GM15510 (cell line): ENCODE measurements around the gene SH3BP4.

Source experiments
- POLR2A ChIP-seq: IDR thresholded peaks from 3 replicates; pipeline ENCODE4 v1.6.1; 2011; ENCODE audit warnings: borderline replicate concordance; ENCODE audit not compliant: insufficient read length; ENCODE audit errors: extremely low read depth

SH3BP4 gene

DNA sequence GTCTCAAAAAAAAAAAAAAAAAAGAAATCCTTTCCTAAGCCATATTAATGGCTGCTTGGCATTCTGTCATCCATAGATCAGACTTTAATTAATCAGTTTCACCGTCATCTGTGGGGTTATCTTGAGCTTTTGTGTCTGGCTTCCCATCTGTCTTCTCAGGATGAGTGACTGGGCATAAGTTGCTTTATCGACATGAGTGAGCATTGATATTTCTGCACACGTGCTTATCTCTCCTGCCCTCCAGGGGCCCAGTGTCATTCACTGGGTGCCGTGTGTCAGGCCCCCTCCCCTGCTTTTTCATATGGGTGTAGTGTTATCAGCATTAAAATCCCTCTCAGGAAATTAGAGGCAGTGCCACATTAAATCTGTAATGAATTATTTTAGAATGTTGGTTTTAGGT lies 65.6 kb downstream of the SH3BP4 start:
- TF ChIP-seq POLR2A = no peak

DNA sequence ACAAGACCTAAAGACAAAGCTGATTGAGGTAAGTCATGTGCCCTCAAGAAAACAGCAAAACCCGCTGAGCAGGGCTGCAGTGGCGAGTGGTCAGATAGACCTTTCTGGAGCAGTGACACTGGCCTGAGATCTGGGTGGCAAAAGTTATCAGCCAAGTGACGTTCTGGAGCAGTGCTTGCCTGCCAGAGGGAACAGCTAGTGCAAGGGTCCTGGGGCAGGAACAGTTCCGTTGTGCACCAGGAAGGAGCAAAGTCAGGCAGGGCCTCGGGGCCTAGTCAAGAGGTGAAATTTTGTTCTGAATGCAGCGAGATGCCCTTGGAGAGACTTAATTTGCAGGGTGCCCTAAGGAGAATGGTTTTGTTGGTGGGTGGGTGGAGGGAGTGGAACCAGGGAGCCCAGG lies 67.0 kb downstream of the SH3BP4 start:
- TF ChIP-seq POLR2A = no peak

DNA sequence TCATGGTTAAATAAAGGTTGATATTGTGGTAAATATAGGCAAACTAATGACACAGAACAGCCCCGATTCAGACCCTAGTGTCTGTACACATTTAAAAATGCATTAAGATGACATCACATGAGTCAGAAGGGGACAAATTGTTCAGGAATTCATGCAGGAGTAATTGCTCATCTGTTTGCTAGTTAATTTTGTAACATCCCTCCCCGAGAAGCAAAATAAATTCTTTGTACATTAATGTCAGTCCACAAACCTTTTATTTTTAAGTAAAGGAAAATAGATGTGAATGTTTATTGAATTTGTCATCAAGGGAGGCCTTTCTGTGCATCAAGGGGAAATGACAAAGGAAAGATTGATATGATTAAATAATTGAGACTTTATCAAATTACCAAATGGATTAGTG lies 69.9 kb downstream of the SH3BP4 start:
- TF ChIP-seq POLR2A = no peak

DNA sequence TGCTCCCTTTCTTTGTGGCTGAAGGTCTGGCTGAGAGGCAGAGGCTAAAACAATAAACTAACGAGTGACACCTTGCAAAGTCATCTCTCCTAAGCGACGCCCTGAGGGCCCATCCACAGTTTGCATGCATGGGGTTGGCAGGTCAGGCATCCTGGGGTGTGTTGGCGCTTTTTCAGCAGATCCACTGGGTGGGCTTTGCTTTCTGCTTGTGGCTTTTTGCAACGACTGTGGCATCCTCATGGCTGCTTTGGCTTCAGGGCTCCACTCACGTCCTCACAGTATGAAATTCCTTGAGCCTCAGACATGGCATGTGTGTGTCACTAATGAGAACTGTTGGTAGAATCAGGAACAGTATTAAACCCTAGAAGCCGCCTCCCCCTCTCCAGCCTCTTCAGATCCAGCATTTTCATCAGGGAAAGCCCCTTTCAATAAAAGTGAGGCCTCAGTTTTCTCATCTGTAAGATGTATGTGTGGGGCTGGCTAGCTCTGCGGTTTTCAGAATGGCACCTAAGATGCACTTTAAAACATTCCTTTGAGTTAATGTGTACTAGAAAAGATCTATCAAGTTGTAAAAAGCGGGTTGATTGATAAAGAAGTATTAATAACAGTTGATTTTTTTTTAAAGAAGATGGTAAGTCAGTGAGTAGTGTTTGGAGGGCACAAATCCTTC lies 72.5 kb downstream of the SH3BP4 start:
- no peak for TF ChIP-seq POLR2A

DNA sequence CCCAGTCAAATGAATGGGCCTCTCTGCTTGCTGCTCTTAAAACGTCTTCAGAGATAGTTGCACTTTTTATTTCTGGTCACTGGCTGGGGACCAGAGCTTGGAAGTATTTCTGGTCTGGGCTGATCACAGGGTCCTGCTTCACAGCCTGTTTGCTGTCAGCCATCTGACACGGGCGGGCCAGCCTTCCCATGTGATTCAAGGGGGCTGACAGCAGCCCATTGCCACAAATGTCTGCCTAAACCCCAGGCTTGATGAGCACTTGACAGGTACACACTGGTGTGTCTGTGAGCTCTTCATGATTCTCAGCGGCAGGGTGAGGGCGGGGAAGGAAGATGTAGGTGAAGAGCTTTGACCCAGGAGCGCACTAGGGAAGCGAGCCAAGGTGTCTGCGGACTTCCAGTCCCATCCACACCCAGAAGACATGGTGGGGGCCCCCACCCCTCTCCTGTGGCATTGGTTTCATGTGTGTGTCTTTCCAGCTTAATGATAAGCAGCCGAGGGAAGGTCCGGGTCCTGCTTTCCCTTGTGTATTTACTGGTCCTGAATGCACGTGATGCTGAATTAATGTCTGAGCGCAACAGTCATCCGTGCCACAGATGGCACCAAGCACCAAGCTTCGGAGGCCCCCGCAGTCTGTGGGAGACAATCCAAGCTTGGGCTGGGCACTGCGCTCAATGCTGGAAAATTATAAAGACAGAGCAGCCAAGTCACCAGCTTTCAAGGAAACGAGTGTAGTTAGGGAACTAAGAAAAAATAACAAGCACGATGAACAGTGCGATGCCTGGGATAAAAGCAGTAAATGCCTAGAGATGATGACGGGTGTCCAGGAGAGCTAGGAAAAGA lies 73.3 kb downstream of the SH3BP4 start:
- TF ChIP-seq POLR2A = no peak

DNA sequence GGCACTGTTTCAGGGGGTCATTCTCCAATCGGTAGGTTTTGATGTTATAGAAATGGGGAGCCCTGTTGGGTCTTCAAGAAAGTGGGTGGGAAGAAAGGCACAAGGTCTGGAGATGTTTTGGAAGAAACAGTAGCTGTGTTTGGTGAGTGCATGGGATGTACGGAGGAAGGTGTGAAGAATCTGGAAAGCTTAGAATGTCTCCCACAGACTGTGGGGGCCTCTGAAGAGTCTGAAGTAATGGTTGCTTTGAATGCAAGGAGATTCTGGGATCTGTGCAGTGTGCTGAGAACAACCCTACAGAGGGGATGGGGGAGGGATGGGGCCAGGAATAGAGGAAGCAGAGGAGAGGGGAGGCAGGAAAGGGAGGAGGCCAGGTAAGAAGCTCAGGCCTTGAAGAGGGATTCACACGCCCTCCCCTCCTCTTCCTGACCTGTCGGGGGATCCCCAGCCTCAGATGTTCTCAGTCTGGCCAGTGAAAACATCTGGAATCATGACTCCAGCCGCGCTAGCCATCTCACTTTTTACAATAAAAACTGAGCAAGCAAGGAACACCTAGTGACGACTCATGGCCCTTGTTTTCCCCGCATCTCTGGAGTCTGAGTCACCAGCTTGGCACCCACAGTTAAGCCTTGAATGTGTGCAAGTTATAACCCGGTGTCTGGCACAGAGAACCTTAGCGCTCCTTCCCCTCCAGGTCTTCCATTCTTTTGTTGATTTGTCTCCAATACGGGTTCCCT lies 74.2 kb downstream of the SH3BP4 start:
- no peak for TF ChIP-seq POLR2A

DNA sequence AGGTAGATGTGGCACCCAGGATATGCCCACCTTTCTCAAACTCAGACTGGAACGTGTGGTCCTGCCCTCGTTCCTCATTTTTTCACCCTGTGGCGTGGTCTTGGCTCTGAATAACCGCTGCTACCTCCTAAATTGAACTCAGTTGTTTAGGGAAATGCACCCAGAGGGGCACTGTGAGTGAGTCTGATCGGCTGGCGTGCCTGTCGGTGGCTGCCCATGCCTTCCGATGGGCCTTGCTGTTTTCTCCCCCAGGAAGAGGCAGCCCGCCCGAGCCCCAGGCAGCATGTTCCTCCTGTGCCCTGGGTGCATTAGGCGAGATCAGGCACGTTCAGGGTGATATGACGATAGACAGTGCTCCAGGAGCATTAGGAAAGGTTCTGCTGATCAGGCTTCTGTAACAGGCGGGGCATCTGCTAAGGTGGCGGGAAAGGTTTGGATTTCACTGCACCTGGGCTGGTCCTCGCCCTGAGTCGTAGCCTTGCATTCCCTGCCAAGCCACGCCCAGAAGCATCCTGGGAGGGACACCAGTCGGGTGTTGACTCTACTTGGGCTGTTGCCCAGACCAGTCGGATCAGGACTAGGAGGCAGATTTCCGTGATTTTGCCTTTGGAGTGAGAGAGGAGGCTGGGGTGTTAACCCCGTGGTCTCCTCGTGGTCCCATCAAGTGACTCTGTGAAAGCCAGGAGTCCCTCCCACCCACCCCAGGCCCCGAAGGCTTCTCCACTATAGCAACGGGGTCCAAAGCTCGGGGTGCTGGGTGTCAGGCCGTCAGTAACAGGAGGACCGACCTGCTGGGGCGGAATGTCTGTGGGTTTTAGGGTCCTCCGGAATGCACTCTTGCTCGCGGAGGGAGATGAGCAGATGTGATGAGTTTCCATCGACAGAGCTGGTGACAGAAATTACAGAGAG lies 75.1 kb downstream of the SH3BP4 start:
- no peak for TF ChIP-seq POLR2A

DNA sequence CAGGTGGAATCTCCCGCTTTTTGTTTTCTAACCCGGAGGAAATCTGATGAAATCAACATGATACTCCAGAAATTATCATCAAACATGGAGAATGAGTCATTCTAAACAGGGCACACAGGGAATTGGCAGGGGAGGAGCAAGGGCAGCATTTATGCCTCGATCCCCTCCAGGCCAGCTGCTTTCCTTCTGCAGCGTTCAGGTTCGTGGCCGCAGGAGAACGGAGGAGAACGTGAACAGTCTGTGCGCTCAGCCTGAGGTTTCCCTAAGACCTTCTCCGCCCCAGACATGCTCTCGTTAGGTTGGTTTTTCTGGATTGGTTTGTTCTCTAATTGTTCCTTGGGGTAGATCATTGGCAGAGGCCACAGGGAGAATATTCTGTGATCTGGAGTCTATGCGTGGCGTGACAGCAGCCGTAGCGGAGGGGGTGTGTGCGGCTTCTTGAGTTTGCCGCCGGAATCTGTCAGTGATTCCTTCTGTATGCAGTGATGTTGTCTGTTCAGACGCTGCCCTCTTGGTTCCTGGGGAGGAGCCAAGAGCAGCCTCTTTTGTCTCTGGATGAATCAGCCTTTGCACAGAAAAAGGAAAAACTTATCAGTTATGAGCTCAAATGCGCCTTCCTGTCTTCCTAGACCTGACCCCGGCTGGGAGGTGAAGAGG lies 75.9 kb downstream of the SH3BP4 start:
- no peak for TF ChIP-seq POLR2A

DNA sequence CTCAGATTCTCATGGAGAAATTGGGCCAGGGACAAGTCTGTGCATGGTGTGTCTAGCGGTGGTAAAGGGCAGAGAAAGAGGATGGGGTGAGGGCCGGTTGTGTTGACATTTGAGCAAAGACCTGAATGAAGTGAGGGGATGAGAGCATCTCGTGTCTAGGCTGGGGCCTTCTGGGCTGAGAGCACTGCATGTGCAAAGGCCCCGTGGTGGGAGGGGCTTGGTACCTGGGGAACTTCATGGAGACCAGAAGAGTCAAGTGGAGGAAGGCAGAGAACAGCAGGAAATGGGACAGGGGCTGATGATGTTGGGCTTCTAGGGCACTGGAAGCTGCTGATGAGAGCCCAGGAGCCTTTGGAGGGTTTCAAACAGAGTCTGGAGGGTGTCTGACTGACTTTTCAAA lies 76.8 kb downstream of the SH3BP4 start:
- no peak for TF ChIP-seq POLR2A

DNA sequence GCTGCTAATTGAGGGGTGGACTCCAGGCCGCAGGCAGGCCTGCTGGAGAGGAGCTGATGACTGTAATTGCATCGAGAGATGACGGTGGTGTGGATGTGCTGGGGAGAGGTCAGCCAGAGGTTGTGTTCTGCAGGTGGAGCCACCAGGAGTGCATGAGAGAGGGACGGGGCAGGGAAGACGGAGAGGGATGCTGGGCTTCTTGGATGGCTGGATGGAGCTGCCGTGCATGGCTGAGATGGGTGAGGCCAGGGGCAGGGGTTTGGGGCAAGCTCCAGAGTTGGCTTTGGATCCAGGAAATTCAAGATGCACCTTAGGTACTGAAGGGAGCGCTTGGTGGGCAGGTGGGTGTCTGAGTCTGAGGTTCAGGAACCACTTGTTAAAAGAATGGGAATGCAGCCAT lies 77.2 kb downstream of the SH3BP4 start:
- TF ChIP-seq POLR2A = no peak

DNA sequence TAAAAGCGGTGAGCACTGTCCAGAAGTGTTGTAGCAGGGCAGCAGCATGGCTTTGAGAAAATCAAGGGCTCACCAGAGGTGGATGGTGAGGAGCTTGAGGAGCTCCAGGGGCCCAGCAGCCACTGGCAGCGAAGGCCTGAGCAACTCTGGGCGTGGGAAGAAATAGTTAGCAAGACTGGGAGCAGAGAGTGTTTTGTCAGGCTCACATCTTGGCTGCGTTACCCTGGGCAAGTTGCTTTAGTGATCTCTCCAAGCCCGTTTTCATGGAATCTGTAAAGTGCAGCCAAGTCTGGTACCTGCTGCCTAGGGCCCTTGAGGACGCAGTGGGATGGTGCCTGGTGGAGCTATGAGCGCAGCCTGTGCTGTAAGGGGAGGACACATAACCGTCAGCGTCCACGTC lies 78.3 kb downstream of the SH3BP4 start:
- TF ChIP-seq POLR2A = no peak

DNA sequence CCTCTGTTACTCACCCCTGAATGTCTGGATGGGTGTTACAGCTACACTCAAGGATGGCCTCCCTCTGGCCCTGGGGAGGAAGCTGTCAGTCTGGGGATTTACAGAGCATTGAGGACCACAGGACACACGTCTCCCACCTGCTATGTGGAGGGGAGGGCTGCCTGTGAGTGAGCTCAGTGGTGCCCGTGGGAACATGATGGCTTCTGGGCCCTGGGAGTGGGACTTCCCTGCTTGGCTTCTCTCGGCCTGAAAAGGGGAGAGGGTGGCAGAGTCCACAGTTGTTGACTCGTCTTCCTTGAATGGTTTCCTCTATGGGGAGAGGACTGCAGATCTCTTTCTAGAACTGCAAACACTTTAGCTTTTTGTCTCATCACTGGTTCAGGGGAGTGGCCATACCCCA lies 79.1 kb downstream of the SH3BP4 start:
- TF ChIP-seq POLR2A = no peak

DNA sequence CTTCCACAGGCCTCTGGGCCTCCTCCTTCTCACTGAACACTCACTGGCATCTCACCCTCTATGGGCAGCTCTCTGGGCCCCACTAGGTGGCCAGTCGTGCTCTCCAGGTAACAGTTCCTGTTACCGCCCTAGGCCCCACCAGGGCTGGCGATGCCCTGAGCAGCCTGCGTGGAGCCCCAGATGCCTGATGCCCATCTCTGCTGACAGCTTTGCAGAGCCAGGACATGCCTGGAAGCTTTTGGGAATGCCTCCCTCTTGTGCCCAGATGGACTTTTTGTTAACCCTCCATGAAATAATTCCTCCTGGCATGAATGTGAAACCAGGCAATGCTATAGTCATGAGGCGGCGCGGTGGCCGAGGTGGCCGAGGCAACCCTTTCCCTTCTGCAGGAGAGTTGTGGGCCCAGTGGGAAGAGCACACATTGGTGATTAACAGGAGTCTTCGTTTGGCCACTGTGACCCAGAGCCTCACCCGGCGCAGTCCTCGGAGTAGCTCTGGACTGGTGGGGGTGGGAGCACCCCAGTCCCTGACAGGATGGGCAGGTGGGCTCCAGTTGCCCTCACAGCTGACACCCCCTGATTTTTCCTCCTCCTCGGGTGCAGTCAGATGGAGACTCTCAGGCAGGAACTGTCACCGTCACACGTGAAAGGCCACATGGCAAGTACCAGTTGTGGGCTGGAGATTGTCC lies 80.0 kb downstream of the SH3BP4 start:
- no peak for TF ChIP-seq POLR2A
